HepG2 (cell line): ENCODE data around the gene COPS9.

ENCODE experiments used
- GFI1 ChIP-seq: sonication (generic); formaldehyde crosslinking; IDR thresholded peaks from 2 replicates; pipeline ENCODE4 v1.5.0; 2020; ENCODE audit warnings: missing genetic modification reagents, mild to moderate bottlenecking, borderline replicate concordance
- MIER2 ChIP-seq: IDR thresholded peaks from 2 replicates; pipeline ENCODE4 v1.6.1; 2016; ENCODE audit warnings: missing biosample characterization, missing genetic modification reagents
- POLR2A ChIP-seq, 2 experiments: IDR thresholded peaks; 2 replicates each; pipeline ENCODE4 v1.6.1; 2011; ENCODE audit warnings: low read depth in 2 of 2, low read length in 2 of 2, mild to moderate bottlenecking in 1 of 2, moderate library complexity in 1 of 2; ENCODE audit not compliant: insufficient read depth in 1 of 2
- RNF2 ChIP-seq: fragments of 450-650 bp; conservative IDR thresholded peaks from 2 replicates; pipeline ENCODE4 v1.6.1; 2016; ENCODE audit warnings: low read depth
- SMYD3 ChIP-seq: sonication (generic); formaldehyde crosslinking; IDR thresholded peaks from 2 replicates; pipeline ENCODE4 v1.8.1; 2023; ENCODE audit warnings: mild to moderate bottlenecking, missing genetic modification reagents
- SP1 ChIP-seq, 2 experiments: fragments of 450-650 bp in 1 of 2; sonication (generic) in 1 of 2; formaldehyde crosslinking in 1 of 2; IDR thresholded peaks; 2 replicates each; pipeline versions ENCODE4 v1.4.0 to v1.6.1; 2016 to 2020; ENCODE audit warnings: missing genetic modification reagents in 1 of 2
- ZNF331 ChIP-seq: sonication (generic); formaldehyde crosslinking; IDR thresholded peaks from 2 replicates; pipeline ENCODE4 v1.4.0; 2020; ENCODE audit warnings: missing genetic modification reagents
- TF ChIP-seq, protein P1 (sequence below): sonication (generic); formaldehyde crosslinking; IDR thresholded peaks from 2 replicates; pipeline ENCODE4 v1.5.0; 2020; ENCODE audit warnings: mild to moderate bottlenecking, missing genetic modification reagents, moderate library complexity

DNA sequence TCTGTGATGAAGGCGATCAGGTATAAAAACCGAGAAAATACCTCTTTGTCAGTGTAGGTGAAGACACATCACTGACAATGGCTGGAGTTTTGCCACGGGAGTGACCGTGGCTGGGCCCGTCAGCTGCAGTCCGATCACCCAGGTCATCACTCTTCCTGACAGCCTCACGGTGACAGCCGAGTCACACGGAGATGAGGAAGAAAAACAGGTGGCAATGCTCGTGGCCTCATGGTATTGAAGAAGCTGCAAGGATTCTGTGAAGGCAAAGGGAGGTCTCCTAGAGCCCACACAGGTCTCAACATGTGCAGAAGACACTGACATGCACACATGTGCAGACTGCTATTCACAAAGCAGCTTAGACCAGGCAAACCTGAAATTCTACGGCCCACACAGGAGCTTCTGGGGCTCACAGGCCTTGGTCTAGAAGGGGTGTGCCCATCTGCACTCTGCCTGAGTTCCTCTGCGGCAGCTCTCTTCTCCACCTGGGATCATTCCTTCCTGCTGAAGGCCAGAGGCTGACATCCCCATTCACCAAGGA is 7.4 kb downstream of the COPS9 start:
- TF ChIP-seq SMYD3 (no peak), GFI1 (CRISPR knock-in tag) (no peak), ZNF331 (no peak), MIER2 (CRISPR knock-in tag) (no peak), POLR2A (IDR thresholded peaks at IDR 0.05; ENCODE audit: insufficient read depth in 1 of 2, low read depth in 2 of 2, low read length in 2 of 2) (no peak), SP1 (IDR thresholded peaks at IDR 0.05) (no peak), SP1 (CRISPR knock-in tag; IDR thresholded peaks at IDR 0.05) (no peak), RNF2 (no peak)
- TF ChIP-seq, protein P1, sequence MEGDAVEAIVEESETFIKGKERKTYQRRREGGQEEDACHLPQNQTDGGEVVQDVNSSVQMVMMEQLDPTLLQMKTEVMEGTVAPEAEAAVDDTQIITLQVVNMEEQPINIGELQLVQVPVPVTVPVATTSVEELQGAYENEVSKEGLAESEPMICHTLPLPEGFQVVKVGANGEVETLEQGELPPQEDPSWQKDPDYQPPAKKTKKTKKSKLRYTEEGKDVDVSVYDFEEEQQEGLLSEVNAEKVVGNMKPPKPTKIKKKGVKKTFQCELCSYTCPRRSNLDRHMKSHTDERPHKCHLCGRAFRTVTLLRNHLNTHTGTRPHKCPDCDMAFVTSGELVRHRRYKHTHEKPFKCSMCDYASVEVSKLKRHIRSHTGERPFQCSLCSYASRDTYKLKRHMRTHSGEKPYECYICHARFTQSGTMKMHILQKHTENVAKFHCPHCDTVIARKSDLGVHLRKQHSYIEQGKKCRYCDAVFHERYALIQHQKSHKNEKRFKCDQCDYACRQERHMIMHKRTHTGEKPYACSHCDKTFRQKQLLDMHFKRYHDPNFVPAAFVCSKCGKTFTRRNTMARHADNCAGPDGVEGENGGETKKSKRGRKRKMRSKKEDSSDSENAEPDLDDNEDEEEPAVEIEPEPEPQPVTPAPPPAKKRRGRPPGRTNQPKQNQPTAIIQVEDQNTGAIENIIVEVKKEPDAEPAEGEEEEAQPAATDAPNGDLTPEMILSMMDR (CRISPR knock-in tag), result no peak
